Endothelial cell of umbilical vein (primary cell): Measurements from ENCODE around the gene ITPR2. TPM values are rescaled to one million over a fixed set of nuclear protein-coding genes. Genes with fewer than 3 reads are reported as not detected.

Experiments used
- BruUV-seq: library from RNA; stranded (reverse); fragments of 400-500 nt; replicated peaks from 2 replicates; lab custom pipeline; 2021; lab: Mats Ljungman, UMichigan
- CTCF ChIA-PET: fragments of 300-600, 350-600 bp; sonication (Branson Sonifier 250); formaldehyde crosslinking; loops from one replicate; lab custom pipeline; 2021; ENCODE audit warnings: antibody characterized with exemption, inconsistent platforms; lab: Charles Lee
- POLR2A ChIA-PET: fragments of 300-600, 350-600 bp; sonication (Branson Sonifier 250); formaldehyde crosslinking; loops from one replicate; lab custom pipeline; 2021; ENCODE audit warnings: antibody characterized with exemption, inconsistent platforms; lab: Charles Lee
- DNase-seq: peaks from one replicate; pipeline ENCODE4 v3.0.0-alpha.2; 2011; ENCODE audit warnings: low read depth, low spot score
- FAIRE-seq: peaks from 2 replicates; lab custom pipeline; 2011; peaks lifted over from hg19 to GRCh38; lab: Jason Lieb, UNC
- H2AFZ ChIP-seq: 2 replicates; pipeline ENCODE4 v1.6.0; 2012; ENCODE audit warnings: low read depth, low read length, control low read depth, inconsistent platforms
- H3K27ac ChIP-seq: 2 replicates; pipeline ENCODE4 v1.5.1; 2011; ENCODE audit warnings: low read depth, mild to moderate bottlenecking, control low read depth, low read length, moderate library complexity; ENCODE audit not compliant: insufficient read depth
- H3K27me3 ChIP-seq, 2 experiments: 2 replicates each; pipeline versions ENCODE4 v1.6.0 to v1.6.1; 2011; ENCODE audit warnings: low read length in 2 of 2, mixed read lengths in 1 of 2; ENCODE audit not compliant: control insufficient read depth in 2 of 2, insufficient read depth in 2 of 2
- H3K36me3 ChIP-seq, 2 experiments: 2 replicates in 1 of 2; 3 replicates in 1 of 2; pipeline ENCODE4 v1.5.1; 2011; ENCODE audit warnings: low read length in 2 of 2, mild to moderate bottlenecking in 1 of 2, moderate library complexity in 1 of 2; ENCODE audit not compliant: control insufficient read depth in 2 of 2, insufficient read depth in 2 of 2; ENCODE audit errors: extremely low read depth in 1 of 2
- H3K4me1 ChIP-seq: 3 replicates; pipeline ENCODE4 v1.5.1; 2011; ENCODE audit warnings: mild to moderate bottlenecking, low read length; ENCODE audit not compliant: control insufficient read depth, insufficient read depth; ENCODE audit errors: extremely low read depth
- H3K4me2 ChIP-seq: 2 replicates; pipeline ENCODE4 v1.6.1; 2011; ENCODE audit warnings: low read length, control low read depth, mixed read lengths; ENCODE audit not compliant: insufficient read depth
- H3K4me3 ChIP-seq, 3 experiments: fragments of 200-600 bp in 1 of 3; sonication (generic), shearing (Covaris generic) in 1 of 3; replicated peaks in 1 of 3; 2 replicates each; pipeline ENCODE4 v1.5.1; 2011 to 2016; ENCODE audit warnings: control low read depth in 3 of 3, low read length in 3 of 3, mild to moderate bottlenecking in 2 of 3, inconsistent platforms in 1 of 3, low read depth in 1 of 3, moderate library complexity in 1 of 3; ENCODE audit not compliant: insufficient read depth in 1 of 3
- H3K79me2 ChIP-seq: 2 replicates; pipeline ENCODE4 v1.6.0; 2012; ENCODE audit warnings: low read length, inconsistent platforms; ENCODE audit not compliant: control insufficient read depth, insufficient read depth
- H3K9ac ChIP-seq: replicated peaks from 2 replicates; pipeline ENCODE3; 2011; ENCODE audit warnings: low read length, control low read depth; ENCODE audit not compliant: insufficient read depth; ENCODE audit errors: extremely low read depth
- H3K9me1 ChIP-seq: replicated peaks from 3 replicates; pipeline ENCODE4 v1.6.0; 2011; ENCODE audit warnings: mild to moderate bottlenecking, low read length; ENCODE audit not compliant: control insufficient read depth, insufficient read depth; ENCODE audit errors: extremely low read depth
- H3K9me3 ChIP-seq: replicated peaks from 2 replicates; pipeline ENCODE4 v1.5.1; 2012; ENCODE audit warnings: low read length, inconsistent platforms; ENCODE audit not compliant: control insufficient read depth, insufficient read depth
- H4K20me1 ChIP-seq: replicated peaks from 2 replicates; pipeline ENCODE3; 2011; ENCODE audit warnings: mild to moderate bottlenecking, low read length; ENCODE audit not compliant: control insufficient read depth, insufficient read depth; ENCODE audit errors: extremely low read depth
- EZH2 ChIP-seq: IDR thresholded peaks from 2 replicates; pipeline ENCODE4 v1.6.1; 2012; ENCODE audit warnings: borderline replicate concordance, low read depth, mild to moderate bottlenecking, moderate library complexity, low read length, inconsistent platforms; ENCODE audit not compliant: severe bottlenecking
- FOS ChIP-seq: IDR thresholded peaks from 2 replicates; pipeline ENCODE4 v1.6.1; 2011; ENCODE audit warnings: mild to moderate bottlenecking, low read length, moderate library complexity, borderline replicate concordance; ENCODE audit not compliant: insufficient read depth
- GATA2 ChIP-seq: IDR thresholded peaks from 2 replicates; pipeline ENCODE4 v1.7.0; 2011; ENCODE audit warnings: low read depth, mild to moderate bottlenecking, moderate library complexity, mixed read lengths, low read length; ENCODE audit not compliant: insufficient read length, insufficient read depth
- MYC ChIP-seq: IDR thresholded peaks from one replicate; pipeline ENCODE4 v1.6.1; 2011; ENCODE audit warnings: mild to moderate bottlenecking, low read depth, low read length
- POLR2A ChIP-seq: IDR thresholded peaks from 2 replicates; pipeline ENCODE4 v1.6.1; 2012; ENCODE audit warnings: low read depth, mild to moderate bottlenecking, control low read depth, low read length
- dilution Hi-C: fragments of 300-500 bp; cut with MboI; formaldehyde crosslinking; loops from one replicate; pipeline ENCODE4 v1.15.0; 2019; ENCODE audit warnings: low sequenced_read_pairs; ENCODE audit not compliant: extremely low pct_ligation_motif_present
- intact Hi-C: fragments of 100-400 bp; cut with micrococcal nuclease; formaldehyde crosslinking; loops from one replicate; pipeline ENCODE4 v1.10.0; 2022
- polyA plus RNA-seq, 4 experiments: library from polyadenylated mRNA; depleted of rRNA in 3 of 4; stranded (reverse) in 3 of 4; unstranded in 1 of 4; fragments of >200 nt; gene quantifications; 2 replicates each; pipeline versions ENCODE4 v1.2.1 to v1.2.3, GENCODE V29; 2011 to 2012; ENCODE audit warnings: missing spikeins in 1 of 4
- total RNA-seq: library from RNA; stranded (reverse); gene quantifications from 2 replicates; pipeline ENCODE4 v1.2.3, GENCODE V29; 2021
- TF ChIP-seq, protein P1 (sequence below), 2 donors: IDR thresholded peaks; 1 replicate in 1 of 2; 2 replicates in 1 of 2; pipeline ENCODE4 v1.5.1; 2011; ENCODE audit warnings: low read length in 2 of 2, mild to moderate bottlenecking in 2 of 2, moderate library complexity in 2 of 2, control low read depth in 1 of 2, inconsistent platforms in 1 of 2, low read depth in 1 of 2; ENCODE audit not compliant: insufficient read depth in 1 of 2; ENCODE audit errors: extremely low read depth in 1 of 2

The ITPR2 gene
- total and polyA plus RNA-seq, 2 donors (not counting 3 experiments of a cell fraction or from before 2014, with no cell fraction given): 16.2 to 86.8 TPM

DNA sequence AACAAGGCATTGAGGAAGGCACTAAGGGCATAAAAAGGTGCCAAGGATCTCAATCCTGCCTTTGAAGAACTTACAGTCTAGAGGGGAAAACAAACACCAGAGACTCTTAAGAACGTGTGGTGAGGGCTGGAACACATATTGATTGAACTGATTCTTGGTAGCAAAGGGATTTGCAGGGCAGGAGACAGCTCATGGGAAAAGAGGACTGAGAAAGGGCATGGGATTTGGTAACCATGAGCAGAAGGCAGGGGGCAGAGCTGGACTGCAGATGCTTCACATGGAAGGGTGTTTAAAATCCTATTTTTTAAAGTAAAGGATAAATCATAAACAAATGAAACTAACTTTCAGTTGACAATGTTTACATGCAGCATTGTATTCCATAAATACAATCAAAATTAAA lies 203.1 kb downstream of the ITPR2 start:
- DNase-seq (peak; percentile 61), FAIRE-seq (no peak)
- no peak overlapping the region for H2AFZ ChIP-seq
- no TSS peak for BruUV-seq
- H3K36me3 ChIP-seq: peaks cover 5 to 7% of the 10 kb centered on the region in 2 experiments
- intact Hi-C loops (loop anchor here (1.0 to 10.0 kb wide), 4 partner anchors 21 to 215 kb away; no protein-coding TSS in a partner anchor), dilution Hi-C loops (no loop called here)
- H3K9ac ChIP-seq: peak overlapping the region; percentile 65
- peaks cover 32% of the 10 kb centered on the region for H3K4me1 ChIP-seq
- no peaks in the 10 kb centered on the region for H3K9me3 ChIP-seq
- H3K9me1 ChIP-seq: no peaks in the 10 kb centered on the region
- no peak for TF ChIP-seq GATA2
- TF ChIP-seq, protein P1, sequence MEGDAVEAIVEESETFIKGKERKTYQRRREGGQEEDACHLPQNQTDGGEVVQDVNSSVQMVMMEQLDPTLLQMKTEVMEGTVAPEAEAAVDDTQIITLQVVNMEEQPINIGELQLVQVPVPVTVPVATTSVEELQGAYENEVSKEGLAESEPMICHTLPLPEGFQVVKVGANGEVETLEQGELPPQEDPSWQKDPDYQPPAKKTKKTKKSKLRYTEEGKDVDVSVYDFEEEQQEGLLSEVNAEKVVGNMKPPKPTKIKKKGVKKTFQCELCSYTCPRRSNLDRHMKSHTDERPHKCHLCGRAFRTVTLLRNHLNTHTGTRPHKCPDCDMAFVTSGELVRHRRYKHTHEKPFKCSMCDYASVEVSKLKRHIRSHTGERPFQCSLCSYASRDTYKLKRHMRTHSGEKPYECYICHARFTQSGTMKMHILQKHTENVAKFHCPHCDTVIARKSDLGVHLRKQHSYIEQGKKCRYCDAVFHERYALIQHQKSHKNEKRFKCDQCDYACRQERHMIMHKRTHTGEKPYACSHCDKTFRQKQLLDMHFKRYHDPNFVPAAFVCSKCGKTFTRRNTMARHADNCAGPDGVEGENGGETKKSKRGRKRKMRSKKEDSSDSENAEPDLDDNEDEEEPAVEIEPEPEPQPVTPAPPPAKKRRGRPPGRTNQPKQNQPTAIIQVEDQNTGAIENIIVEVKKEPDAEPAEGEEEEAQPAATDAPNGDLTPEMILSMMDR (IDR thresholded peaks at IDR 0.05; ENCODE audit: extremely low read depth in 1 of 2, insufficient read depth in 1 of 2, low read depth in 1 of 2, low read length in 2 of 2): peak; percentile 27 to 32
- H3K27ac ChIP-seq: peak overlapping the region; percentile 78
- H3K4me3 ChIP-seq: peak overlapping the region in 1 of 3 experiments; percentile 31
- no peaks in the 10 kb centered on the region for H4K20me1 ChIP-seq
- H3K27me3 ChIP-seq: no peaks in the 10 kb centered on the region
- ChIA-PET POLR2A (interaction anchor here (1.2 kb wide), 1 partner anchor 72 kb away, joined by 3 read pairs; no protein-coding TSS in a partner anchor), CTCF (interaction anchor here (0.6 to 8.3 kb wide), 32 partner anchors 9 to 539 kb away, joined by 3 to 112 read pairs (median 5); partner anchors contain the start of genes BHLHE41 and ITPR2)
- peaks cover 2% of the 10 kb centered on the region for H3K79me2 ChIP-seq
- peak overlapping the region; percentile 66 for H3K4me2 ChIP-seq

DNA sequence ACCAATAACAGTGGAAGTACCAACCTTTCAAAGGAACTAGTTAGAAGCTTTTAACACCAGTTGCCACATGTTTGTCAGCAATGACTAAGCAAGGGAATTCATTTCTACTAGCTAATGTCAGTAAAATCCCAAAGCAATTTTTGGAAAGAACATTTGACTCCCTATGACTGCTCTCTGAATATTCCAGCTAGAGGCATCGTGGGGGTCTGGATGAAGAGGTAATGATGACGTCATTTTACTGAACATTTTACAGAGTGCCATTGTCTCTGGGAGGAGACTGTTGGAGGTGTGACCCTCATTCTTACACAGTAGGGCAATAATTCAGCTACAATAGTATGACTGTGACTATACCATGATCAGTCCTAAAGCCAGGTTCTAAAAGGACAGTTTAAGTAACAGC lies 204.8 kb downstream of the ITPR2 start:
- ChIA-PET POLR2A (no interaction called here), CTCF (interaction anchor here (0.7 to 8.3 kb wide), 5 partner anchors 11 to 509 kb away, joined by 3 to 112 read pairs (median 75); no protein-coding TSS in a partner anchor)
- DNase-seq (no peak), FAIRE-seq (no peak)
- dilution Hi-C loops: no loop called here
- Histone ChIP-seq H3K27ac (no peak overlapping the region), H3K9me3 (no peaks in the 10 kb centered on the region), H3K9me1 (no peaks in the 10 kb centered on the region), H3K4me3 (no peak overlapping the region), H3K27me3 (no peaks in the 10 kb centered on the region), H3K9ac (no peak overlapping the region), H2AFZ (no peak overlapping the region), H4K20me1 (no peaks in the 10 kb centered on the region), H3K79me2 (peaks cover 2% of the 10 kb centered on the region), H3K4me2 (no peak overlapping the region), H3K4me1 (peaks cover 32% of the 10 kb centered on the region), H3K36me3 (peaks cover 5 to 7% of the 10 kb centered on the region in 2 experiments)
- intact Hi-C loops: no loop called here
- BruUV-seq: no TSS peak
- no peak for TF ChIP-seq FOS
- no peak for TF ChIP-seq MYC
- TF ChIP-seq POLR2A: no peak
- TF ChIP-seq, protein P1 (IDR thresholded peaks at IDR 0.05; ENCODE audit: extremely low read depth in 1 of 2, insufficient read depth in 1 of 2, low read depth in 1 of 2, low read length in 2 of 2): no peak
- TF ChIP-seq EZH2: no peak
